A673 (cell line): ENCODE measurements around the gene LCE2D. TPM values are rescaled to one million over a fixed set of nuclear protein-coding genes. Genes with fewer than 3 reads are reported as not detected.
"Not testable (repeated sequence)": the region's sequence is repeated elsewhere in the genome, so short reads cannot be mapped to it uniquely, and the experiment has no call there.

ENCODE experiments used
- BruUV-seq: library from RNA; stranded (reverse); fragments of 400-500 nt; replicated peaks from 2 replicates; lab custom pipeline; 2021; lab: Mats Ljungman, UMichigan
- CTCF ChIA-PET: fragments of 300-600 bp; sonication (Branson Sonifier 250); formaldehyde crosslinking; loops from one replicate; lab custom pipeline; 2022; ENCODE audit warnings: antibody characterized with exemption; lab: Charles Lee
- POLR2A ChIA-PET: fragments of 300-600 bp; sonication (Branson Sonifier 250); formaldehyde crosslinking; loops from one replicate; lab custom pipeline; 2022; ENCODE audit warnings: antibody characterized with exemption; ENCODE audit not compliant: low non-redundant PET; lab: Charles Lee
- DNase-seq: peaks from one replicate; pipeline ENCODE4 v3.0.0-alpha.2; 2015; ENCODE audit warnings: low spot score
- H3K27ac ChIP-seq: fragments of 200-600 bp; sonication (generic); 2 replicates; pipeline ENCODE4 v1.5.1; 2016; ENCODE audit warnings: mixed run types, low read depth, mild to moderate bottlenecking, mixed read lengths, antibody characterized with exemption, low read length; ENCODE audit not compliant: poor library complexity, severe bottlenecking
- H3K27me3 ChIP-seq: fragments of 200-600 bp; sonication (generic); replicated peaks from 2 replicates; pipeline ENCODE4 v1.6.1; 2017; ENCODE audit warnings: mixed run types, low read depth, mild to moderate bottlenecking, mixed read lengths, antibody characterized with exemption, low read length; ENCODE audit not compliant: insufficient read depth, poor library complexity
- H3K36me3 ChIP-seq: fragments of 200-600 bp; sonication (generic); 2 replicates; pipeline ENCODE4 v1.6.1; 2016; ENCODE audit warnings: mixed run types, mild to moderate bottlenecking, mixed read lengths, antibody characterized with exemption, low read length; ENCODE audit not compliant: insufficient read depth, poor library complexity, severe bottlenecking
- H3K4me1 ChIP-seq: fragments of 200-600 bp; sonication (generic); 2 replicates; pipeline ENCODE4 v1.6.1; 2017; ENCODE audit warnings: mixed run types, mild to moderate bottlenecking, mixed read lengths, antibody characterized with exemption, low read length; ENCODE audit not compliant: insufficient read depth, poor library complexity, severe bottlenecking
- H3K4me3 ChIP-seq: fragments of 200-600 bp; sonication (generic); 2 replicates; pipeline ENCODE4 v1.5.1; 2016; ENCODE audit warnings: low read depth, mixed run types, mild to moderate bottlenecking, mixed read lengths, low read length; ENCODE audit not compliant: poor library complexity, severe bottlenecking
- H3K9me3 ChIP-seq: fragments of 200-600 bp; sonication (generic); 2 replicates; pipeline ENCODE4 v1.6.1; 2016; ENCODE audit warnings: mixed run types, low read depth, mild to moderate bottlenecking, mixed read lengths, antibody characterized with exemption, low read length; ENCODE audit not compliant: poor library complexity, severe bottlenecking
- EZH2 ChIP-seq: fragments of 200-600 bp; sonication (generic); IDR thresholded peaks from 2 replicates; pipeline ENCODE4 v1.6.1; 2017; ENCODE audit warnings: borderline replicate concordance, low read depth, mild to moderate bottlenecking, mixed read lengths, antibody characterized with exemption, low read length; ENCODE audit not compliant: poor library complexity, severe bottlenecking
- intact Hi-C: fragments of 100-400 bp; cut with micrococcal nuclease; formaldehyde crosslinking; loops from one replicate; pipeline ENCODE4 v1.10.0; 2022; ENCODE audit not compliant: unreplicated experiment
- total RNA-seq: library from RNA; stranded (reverse); gene quantifications from 2 replicates; pipeline ENCODE4 v1.2.3, GENCODE V29; 2021
- TF ChIP-seq, protein P1 (sequence below): fragments of 300-800, 200-600 bp; sonication (generic); conservative IDR thresholded peaks from 2 replicates; pipeline ENCODE4 v1.5.1; 2017; ENCODE audit warnings: low read depth, mild to moderate bottlenecking, antibody characterized with exemption, low read length, moderate library complexity, mixed read lengths

The LCE2D gene
- total RNA-seq, 1 experiment from 2014 or later: not detected

DNA sequence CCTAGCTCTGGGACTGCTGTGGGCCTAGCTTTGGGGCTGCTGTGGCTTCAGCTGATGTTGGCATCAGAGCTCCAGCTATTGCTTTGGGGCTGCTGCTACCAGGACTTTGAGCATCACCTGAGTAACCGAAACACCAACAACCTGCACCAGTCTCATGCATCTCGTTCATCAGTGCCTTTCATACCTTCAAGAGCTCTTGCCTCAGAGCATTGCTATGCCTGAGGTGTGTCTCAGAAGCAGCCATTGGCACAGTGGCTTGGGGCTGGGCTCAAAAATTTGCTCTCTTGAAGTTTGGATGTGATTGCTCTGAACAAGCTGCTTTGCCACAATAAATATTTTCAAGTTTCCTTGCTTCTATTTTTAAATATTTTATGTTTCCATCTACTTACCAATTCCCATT is 6.7 kb upstream of the LCE2D start:
- Histone ChIP-seq H3K27ac (no peak overlapping the region), H3K4me1 (no peaks in the 10 kb centered on the region), H3K9me3 (no peaks in the 10 kb centered on the region), H3K36me3 (no peaks in the 10 kb centered on the region), H3K27me3 (peaks cover 24% of the 10 kb centered on the region), H3K4me3 (no peak overlapping the region)
- no peak for DNase-seq
- no TSS peak for BruUV-seq
- ChIA-PET CTCF (no interaction called here), POLR2A (no interaction called here)
- TF ChIP-seq, protein P1, sequence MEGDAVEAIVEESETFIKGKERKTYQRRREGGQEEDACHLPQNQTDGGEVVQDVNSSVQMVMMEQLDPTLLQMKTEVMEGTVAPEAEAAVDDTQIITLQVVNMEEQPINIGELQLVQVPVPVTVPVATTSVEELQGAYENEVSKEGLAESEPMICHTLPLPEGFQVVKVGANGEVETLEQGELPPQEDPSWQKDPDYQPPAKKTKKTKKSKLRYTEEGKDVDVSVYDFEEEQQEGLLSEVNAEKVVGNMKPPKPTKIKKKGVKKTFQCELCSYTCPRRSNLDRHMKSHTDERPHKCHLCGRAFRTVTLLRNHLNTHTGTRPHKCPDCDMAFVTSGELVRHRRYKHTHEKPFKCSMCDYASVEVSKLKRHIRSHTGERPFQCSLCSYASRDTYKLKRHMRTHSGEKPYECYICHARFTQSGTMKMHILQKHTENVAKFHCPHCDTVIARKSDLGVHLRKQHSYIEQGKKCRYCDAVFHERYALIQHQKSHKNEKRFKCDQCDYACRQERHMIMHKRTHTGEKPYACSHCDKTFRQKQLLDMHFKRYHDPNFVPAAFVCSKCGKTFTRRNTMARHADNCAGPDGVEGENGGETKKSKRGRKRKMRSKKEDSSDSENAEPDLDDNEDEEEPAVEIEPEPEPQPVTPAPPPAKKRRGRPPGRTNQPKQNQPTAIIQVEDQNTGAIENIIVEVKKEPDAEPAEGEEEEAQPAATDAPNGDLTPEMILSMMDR: no peak
- no peak for TF ChIP-seq EZH2
- intact Hi-C loops: no loop called here

DNA sequence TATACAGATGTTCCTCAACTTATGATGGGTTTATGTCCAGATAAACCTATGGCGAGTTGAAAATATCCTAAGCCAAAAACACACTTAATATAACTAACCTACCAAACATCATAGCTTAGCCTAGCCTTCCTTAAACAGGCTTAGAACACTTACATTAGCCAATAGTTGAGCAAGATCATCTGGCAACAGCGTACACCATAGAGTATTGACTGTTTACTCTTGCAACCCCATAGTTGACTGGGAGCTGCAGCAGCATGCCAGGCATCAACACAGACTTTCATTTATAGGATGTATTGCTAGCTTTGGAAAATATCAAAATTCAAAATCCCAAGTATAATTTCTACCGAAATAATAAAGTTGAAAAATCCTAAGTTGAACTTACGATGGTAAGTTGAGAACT is 5.5 kb upstream of the LCE2D start:
- Histone ChIP-seq H3K27me3 (peaks cover 26% of the 10 kb centered on the region), H3K36me3 (no peaks in the 10 kb centered on the region), H3K4me3 (no peak overlapping the region), H3K4me1 (no peaks in the 10 kb centered on the region), H3K9me3 (no peaks in the 10 kb centered on the region), H3K27ac (no peak overlapping the region)
- ChIA-PET CTCF (no interaction called here), POLR2A (no interaction called here)
- no peak for TF ChIP-seq EZH2
- TF ChIP-seq, protein P1: no peak
- no peak for DNase-seq
- intact Hi-C loops: no loop called here
- no TSS peak for BruUV-seq

DNA sequence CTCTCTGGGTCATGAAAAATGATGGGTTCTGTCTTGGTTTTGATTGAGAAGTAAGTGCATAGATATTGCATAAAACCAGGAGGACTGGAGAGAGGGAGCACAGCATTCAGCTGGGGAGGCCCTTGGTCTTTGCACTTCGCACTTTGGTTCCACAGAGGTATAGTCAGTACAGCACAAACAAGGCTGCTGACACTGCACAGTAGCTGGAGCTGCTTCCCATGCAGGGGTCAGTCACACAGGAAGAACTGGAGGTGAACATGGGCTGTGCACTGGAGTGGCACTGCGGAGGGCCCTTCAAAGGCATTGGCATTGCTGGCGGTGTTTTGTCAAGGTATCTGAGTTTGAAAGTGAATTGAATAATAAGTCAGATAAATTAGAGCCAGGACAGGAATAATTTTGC is 4.5 kb upstream of the LCE2D start:
- intact Hi-C loops: no loop called here
- no peak overlapping the region for H3K27ac ChIP-seq

DNA sequence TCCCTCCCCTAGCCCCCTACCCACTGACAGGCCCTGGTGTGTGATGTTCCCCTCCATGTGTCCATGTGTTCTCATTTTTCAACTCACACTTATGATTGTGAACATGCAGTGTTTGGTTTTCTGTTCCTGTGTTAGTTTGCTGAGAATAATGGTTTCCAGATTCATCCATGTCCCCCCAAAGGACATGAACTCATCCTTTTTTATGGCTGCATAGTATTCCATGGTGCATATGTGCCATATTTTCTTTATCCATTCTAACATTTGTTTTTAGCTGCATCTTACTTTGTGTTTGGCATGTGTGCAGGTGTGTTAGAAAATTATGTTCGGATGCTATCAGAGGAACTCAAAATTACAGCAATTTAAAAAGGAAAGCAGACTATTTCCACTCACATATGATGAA is 3.0 kb downstream of the LCE2D start:
- DNase-seq, POLR2A ChIA-PET, H3K9me3 ChIP-seq, H3K4me3 ChIP-seq, CTCF ChIA-PET, H3K36me3 ChIP-seq, BruUV-seq, H3K4me1 ChIP-seq, intact Hi-C loops, H3K27ac ChIP-seq, H3K27me3 ChIP-seq: not testable (repeated sequence)

More for the DNA sequence above, 4.5 kb upstream of the LCE2D start:
- no peaks in the 10 kb centered on the region for H3K4me1 ChIP-seq
- ChIA-PET POLR2A (no interaction called here), CTCF (no interaction called here)
- no TSS peak for BruUV-seq
- H3K9me3 ChIP-seq: no peaks in the 10 kb centered on the region
- TF ChIP-seq, protein P1: no peak
- no peak for TF ChIP-seq EZH2
- no peak overlapping the region for H3K4me3 ChIP-seq
- H3K27me3 ChIP-seq: peaks cover 26% of the 10 kb centered on the region
- DNase-seq: no peak
- H3K36me3 ChIP-seq: no peaks in the 10 kb centered on the region
